ENCODE measurements around the gene GXYLT2. TPM values are rescaled to one million over a fixed set of nuclear protein-coding genes. Genes with fewer than 3 reads are reported as not detected.
A peak's percentile ranks its signal among the peaks of the same experiment; 100 is the strongest.

GXYLT2 gene
- total and polyA plus RNA-seq, 2 of the 13 experiments (the other 11 are each of a cell fraction or from before 2014, with no cell fraction given), result 4.3 to 6.9 TPM

- no peak for TF ChIP-seq KDM3A (CRISPR knock-in tag; IDR thresholded peaks at IDR 0.05; ENCODE audit: low read depth)
- TF ChIP-seq ZNF788 (CRISPR knock-in tag; IDR thresholded peaks at IDR 0.05; ENCODE audit: borderline replicate concordance), result peak; percentile 78; the same call in 1 of the 2 replicates
- no peak for TF ChIP-seq ZFP41 (CRISPR knock-in tag; IDR thresholded peaks at IDR 0.05; ENCODE audit: borderline replicate concordance)
- TF ChIP-seq MIXL1 (CRISPR knock-in tag; IDR thresholded peaks at IDR 0.05), result no peak; the same call in 1 of the 2 replicates
- no peak for TF ChIP-seq SMARCE1 (IDR thresholded peaks at IDR 0.05; ENCODE audit: borderline replicate concordance)
- peak; percentile 78; the same call in 1 of the 2 replicates for TF ChIP-seq ZNF773 (CRISPR knock-in tag; IDR thresholded peaks at IDR 0.05; ENCODE audit: borderline replicate concordance)
- TF ChIP-seq ZNF879 (CRISPR knock-in tag; IDR thresholded peaks at IDR 0.05), result no peak
- no peak for TF ChIP-seq ZNF775 (CRISPR knock-in tag; IDR thresholded peaks at IDR 0.05; ENCODE audit: borderline replicate concordance)
- no peak for TF ChIP-seq NR2F2 (IDR thresholded peaks at IDR 0.05; ENCODE audit: borderline replicate concordance, low read depth)
- 0 out of 2 replicates have a peak, but pooled peaks have one; percentile 51 for TF ChIP-seq NFATC3 (CRISPR knock-in tag; IDR thresholded peaks at IDR 0.05)
- TF ChIP-seq MTA1 (CRISPR knock-in tag; IDR thresholded peaks at IDR 0.05; ENCODE audit: borderline replicate concordance), result peak; percentile 3; the same call in 1 of the 2 replicates
- no peak for TF ChIP-seq ELK4 (CRISPR knock-in tag; IDR thresholded peaks at IDR 0.05; ENCODE audit: borderline replicate concordance)
- no peak; the same call in 1 of the 2 replicates for TF ChIP-seq GPN1 (CRISPR knock-in tag; IDR thresholded peaks at IDR 0.05; ENCODE audit: borderline replicate concordance)
- peak in 1 of 2 experiments; percentile 32; a peak in 1 of 4 replicates for TF ChIP-seq EP300 (IDR thresholded peaks at IDR 0.05; ENCODE audit: low read depth in 2 of 2, low read length in 2 of 2)
- no peak for TF ChIP-seq EP300 (CRISPR knock-in tag; IDR thresholded peaks at IDR 0.05; ENCODE audit: borderline replicate concordance)
- no peak for TF ChIP-seq NR1H2 (CRISPR knock-in tag; IDR thresholded peaks at IDR 0.05; ENCODE audit: borderline replicate concordance, low read depth)
- TF ChIP-seq FOXK1 (CRISPR knock-in tag; IDR thresholded peaks at IDR 0.05; ENCODE audit: borderline replicate concordance, low read depth), result no peak
- no peak for TF ChIP-seq ZBTB40 (IDR thresholded peaks at IDR 0.05)
- TF ChIP-seq ZBTB40 (CRISPR knock-in tag; IDR thresholded peaks at IDR 0.05), result no peak
- peak; percentile 59 for TF ChIP-seq SKI (IDR thresholded peaks at IDR 0.05; ENCODE audit: partially characterized antibody)
Measured at GRCh38 chr3:72996473-72997333, 108.9 kb downstream of the GXYLT2 start, which contains the start of gene PPP4R2 (continued).

Data from HepG2 (cell line).